Endothelial cell (in vitro differentiated cells): Measurements from ENCODE around the gene ATP5F1B. TPM values are rescaled to one million over a fixed set of nuclear protein-coding genes. Genes with fewer than 3 reads are reported as not detected.
"Not testable (repeated sequence)": the region's sequence is repeated elsewhere in the genome, so short reads cannot be mapped to it uniquely, and the experiment has no call there.

Experiments
- DNase-seq: peaks from one replicate; pipeline ENCODE4 v3.0.0; 2021; ENCODE audit warnings: low spot score
- H3K27ac Mint-ChIP-seq: one replicate; pipeline ENCODE4 v1.8.0; 2021; ENCODE audit warnings: mixed read lengths, inconsistent platforms; ENCODE audit not compliant: unreplicated experiment
- H3K27me3 Mint-ChIP-seq: one replicate; pipeline ENCODE4 v1.8.0; 2021; ENCODE audit warnings: mild to moderate bottlenecking, moderate library complexity, mixed read lengths, inconsistent platforms; ENCODE audit not compliant: unreplicated experiment
- H3K36me3 Mint-ChIP-seq: one replicate; pipeline ENCODE4 v1.8.0; 2021; ENCODE audit warnings: mild to moderate bottlenecking, low read depth, mixed read lengths, inconsistent platforms; ENCODE audit not compliant: unreplicated experiment
- H3K4me1 Mint-ChIP-seq: one replicate; pipeline ENCODE4 v1.8.0; 2021; ENCODE audit warnings: mild to moderate bottlenecking, mixed read lengths, inconsistent platforms; ENCODE audit not compliant: unreplicated experiment
- H3K4me3 Mint-ChIP-seq: one replicate; pipeline ENCODE4 v1.8.0; 2021; ENCODE audit warnings: mild to moderate bottlenecking, mixed read lengths, inconsistent platforms; ENCODE audit not compliant: unreplicated experiment
- H3K9me3 Mint-ChIP-seq: one replicate; pipeline ENCODE4 v1.8.0; 2021; ENCODE audit warnings: mixed read lengths, inconsistent platforms; ENCODE audit not compliant: unreplicated experiment
- CTCF ChIP-seq: fragments of 200-600 bp; sonication (generic); IDR thresholded peaks from one replicate; pipeline ENCODE4 v1.5.0; 2021; ENCODE audit warnings: antibody characterized with exemption; ENCODE audit not compliant: unreplicated experiment
- total RNA-seq: library from RNA; stranded (reverse); fragmentation: NEBNext Ultra II Directional; extraction: Animal tissue kit (Norgen Biotek cat#: 25700); gene quantifications from one replicate; pipeline ENCODE4 v1.2.1, GENCODE V29; 2021; ENCODE audit not compliant: unreplicated experiment

ATP5F1B gene
- total RNA-seq, 1 donor from 2014 or later: 519 TPM

DNA sequence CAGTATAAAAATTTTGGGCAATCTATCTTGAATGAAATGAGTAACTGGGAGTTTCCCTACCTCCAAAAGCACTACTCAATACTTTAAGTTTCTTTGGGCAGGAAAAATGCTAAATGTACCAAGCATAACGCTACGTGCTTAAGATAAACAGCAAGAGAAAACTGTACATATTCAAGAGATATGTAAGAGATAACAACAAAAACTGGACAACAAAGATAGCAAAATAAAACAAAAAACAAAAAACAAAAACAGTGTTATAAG, 22.3 kb upstream of the ATP5F1B start:
- peak overlapping the region; percentile 36 for H3K27ac Mint-ChIP-seq
- DNase-seq: no peak
- peaks cover 2% of the 10 kb centered on the region for H3K27me3 Mint-ChIP-seq
- no peaks in the 10 kb centered on the region for H3K9me3 Mint-ChIP-seq
- no peak for TF ChIP-seq CTCF
- peaks cover 45% of the 10 kb centered on the region for H3K36me3 Mint-ChIP-seq
- H3K4me3 Mint-ChIP-seq: no peak overlapping the region
- H3K4me1 Mint-ChIP-seq: no peaks in the 10 kb centered on the region

GRCh38 chr12:56661979-56662638, 16.3 kb upstream of the ATP5F1B start:
- Mint-ChIP-seq H3K27ac (no peak overlapping the region), H3K4me1 (no peaks in the 10 kb centered on the region)
- DNase-seq: no peak

GRCh38 chr12:56661560-56661959, 15.8 kb upstream of the ATP5F1B start:
- Mint-ChIP-seq H3K36me3 (peaks cover 25% of the 10 kb centered on the region), H3K4me1 (no peaks in the 10 kb centered on the region), H3K9me3 (no peaks in the 10 kb centered on the region), H3K4me3 (no peak overlapping the region), H3K27ac (no peak overlapping the region), H3K27me3 (peaks cover 4% of the 10 kb centered on the region)
- DNase-seq: no peak
- no peak for TF ChIP-seq CTCF

More at GRCh38 chr12:56661979-56662638, 16.3 kb upstream of the ATP5F1B start:
- Mint-ChIP-seq H3K36me3 (peaks cover 25% of the 10 kb centered on the region), H3K9me3 (no peaks in the 10 kb centered on the region), H3K4me3 (no peak overlapping the region), H3K27me3 (peaks cover 4% of the 10 kb centered on the region)
- TF ChIP-seq CTCF: no peak

- H3K27me3 Mint-ChIP-seq: peaks cover 2% of the 10 kb centered on the region
- H3K36me3 Mint-ChIP-seq: peaks cover 12% of the 10 kb centered on the region
- no peak overlapping the region for H3K4me3 Mint-ChIP-seq
- H3K9me3 Mint-ChIP-seq: peaks cover 3% of the 10 kb centered on the region
- no peak for DNase-seq
- H3K27ac Mint-ChIP-seq: no peak overlapping the region
- H3K4me1 Mint-ChIP-seq: no peaks in the 10 kb centered on the region
- no peak for TF ChIP-seq CTCF
Measured at GRCh38 chr12:56658921-56659320, 13.1 kb upstream of the ATP5F1B start.

GRCh38 chr12:56657416-56658379, 11.9 kb upstream of the ATP5F1B start:
- no peaks in the 10 kb centered on the region for H3K4me1 Mint-ChIP-seq
- H3K27ac Mint-ChIP-seq: no peak overlapping the region

GRCh38 chr12:56653781-56654180, 8.0 kb upstream of the ATP5F1B start:
- H3K4me1 Mint-ChIP-seq, H3K27me3 Mint-ChIP-seq, H3K27ac Mint-ChIP-seq: not testable (repeated sequence)
- peaks cover 14% of the 10 kb centered on the region for H3K9me3 Mint-ChIP-seq
- peak; percentile 9 for DNase-seq
- H3K4me3 Mint-ChIP-seq: peak overlapping the region; percentile 10
- peaks cover 16% of the 10 kb centered on the region for H3K36me3 Mint-ChIP-seq

More at GRCh38 chr12:56657416-56658379, 11.9 kb upstream of the ATP5F1B start:
- no peak for TF ChIP-seq CTCF
- no peak for DNase-seq
- Mint-ChIP-seq H3K27me3 (no peaks in the 10 kb centered on the region), H3K9me3 (peaks cover 11% of the 10 kb centered on the region), H3K4me3 (no peak overlapping the region), H3K36me3 (peaks cover 16% of the 10 kb centered on the region)

DNA sequence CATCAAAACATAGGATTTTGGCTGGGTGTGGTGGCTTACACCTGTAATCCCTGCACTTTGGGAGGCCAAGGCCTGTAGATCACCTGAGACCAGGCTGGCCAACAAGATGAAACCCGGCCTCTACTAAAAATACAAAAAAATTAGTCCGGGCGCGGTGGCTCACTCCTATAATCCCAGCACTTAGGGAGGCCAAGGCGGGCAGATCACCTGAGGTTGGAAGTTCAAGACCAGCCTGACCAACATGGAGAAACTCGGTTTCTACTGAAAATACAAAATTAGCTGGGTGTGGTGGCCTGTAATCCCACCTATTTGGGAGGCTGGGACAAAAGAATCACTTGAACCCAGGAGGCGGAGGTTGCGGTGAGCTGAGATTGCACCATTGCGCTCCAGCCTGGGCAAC, 2.2 kb upstream of the ATP5F1B start:
- H3K27me3 Mint-ChIP-seq, DNase-seq, H3K4me3 Mint-ChIP-seq, H3K9me3 Mint-ChIP-seq, H3K27ac Mint-ChIP-seq: not testable (repeated sequence)
- Mint-ChIP-seq H3K4me1 (peaks cover 26% of the 10 kb centered on the region), H3K36me3 (peaks cover 18% of the 10 kb centered on the region)
